ENCODE data around the gene OSBPL2.

The OSBPL2 gene

GRCh38 chr20:62262064-62262463 is 23.7 kb downstream of the OSBPL2 start:
- DNase-seq = no peak

GRCh38 chr20:62263396-62263795 is 25.1 kb downstream of the OSBPL2 start:
- no peak for DNase-seq

- DNase-seq = no peak
These were observed 27.0 kb downstream of the OSBPL2 start for GRCh38 chr20:62265365-62265764.

GRCh38 chr20:62266340-62266739 is 28.0 kb downstream of the OSBPL2 start:
- DNase-seq = no peak

GRCh38 chr20:62266851-62267250 is 28.5 kb downstream of the OSBPL2 start:
- DNase-seq = no peak

- DNase-seq = no peak
These were observed 29.2 kb downstream of the OSBPL2 start for GRCh38 chr20:62267543-62267942.

GRCh38 chr20:62268228-62268900 is 30.0 kb downstream of the OSBPL2 start:
- no peak for DNase-seq

GRCh38 chr20:62269378-62269777 is 31.1 kb downstream of the OSBPL2 start:
- DNase-seq = no peak

- no peak for DNase-seq
These were observed 31.6 kb downstream of the OSBPL2 start for GRCh38 chr20:62269871-62270270.

GRCh38 chr20:62272200-62272599 is 33.9 kb downstream of the OSBPL2 start:
- no peak for DNase-seq

- DNase-seq = no peak
These were observed 35.1 kb downstream of the OSBPL2 start for GRCh38 chr20:62273416-62273815.

- peak; percentile 95 for DNase-seq
These were observed 36.1 kb downstream of the OSBPL2 start for GRCh38 chr20:62274332-62274950.

GRCh38 chr20:62275219-62275618 is 36.9 kb downstream of the OSBPL2 start:
- DNase-seq = no peak

GRCh38 chr20:62276439-62276838 is 38.1 kb downstream of the OSBPL2 start:
- DNase-seq = no peak

GRCh38 chr20:62277253-62277652 is 38.9 kb downstream of the OSBPL2 start:
- DNase-seq = no peak

- no peak for DNase-seq
These were observed 42.0 kb downstream of the OSBPL2 start for GRCh38 chr20:62280303-62280702.

GRCh38 chr20:62281161-62281933 is 43.0 kb downstream of the OSBPL2 start:
- no peak for DNase-seq

- DNase-seq = no peak
These were observed 43.8 kb downstream of the OSBPL2 start for GRCh38 chr20:62282103-62282502.

GRCh38 chr20:62282877-62283503 is 44.7 kb downstream of the OSBPL2 start:
- no peak for DNase-seq

- DNase-seq = no peak
These were observed 46.1 kb downstream of the OSBPL2 start for GRCh38 chr20:62284448-62284847.

- no peak for DNase-seq
These were observed 46.8 kb downstream of the OSBPL2 start for GRCh38 chr20:62285151-62285550.

GRCh38 chr20:62285722-62286121 is 47.4 kb downstream of the OSBPL2 start:
- DNase-seq = no peak

GRCh38 chr20:62286493-62287064 is 48.3 kb downstream of the OSBPL2 start:
- DNase-seq = no peak
